Measurements from ENCODE around the gene CD48. TPM values are rescaled to one million over a fixed set of nuclear protein-coding genes. Genes with fewer than 3 reads are reported as not detected.
"Not testable (repeated sequence)": the region's sequence is repeated elsewhere in the genome, so short reads cannot be mapped to it uniquely, and the experiment has no call there.

CD48 gene
- total RNA-seq, 2 donors from 2014 or later = 0.55 to 1.1 TPM

DNA sequence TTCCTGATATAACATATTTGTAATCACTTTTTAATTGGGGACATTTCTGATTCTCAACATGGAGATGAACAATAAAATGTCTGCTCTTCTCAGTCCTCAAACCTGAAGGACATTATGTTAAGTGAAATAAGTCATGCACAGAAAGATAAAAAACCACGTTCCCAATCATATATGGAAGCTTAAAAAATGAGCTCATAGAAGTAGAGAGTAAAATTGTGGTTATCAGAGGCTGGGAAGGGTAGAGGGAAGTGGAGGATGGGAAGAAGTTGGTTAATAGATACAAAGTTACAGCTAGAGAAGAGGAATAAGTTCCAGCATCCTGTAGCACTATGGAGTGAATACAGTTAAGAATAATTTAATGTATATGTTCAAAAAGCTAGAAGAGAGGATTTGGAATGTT lies 1.5 kb upstream of the CD48 start:
- H3K27me3 Mint-ChIP-seq (ENCODE audit: insufficient read depth) = no peaks in the 10 kb centered on the region
- H3K4me3 Mint-ChIP-seq = no peak overlapping the region
- WGBS, 2 experiments (ENCODE audit: insufficient coverage in 1 of 2, insufficient read length in 1 of 2) = 95% methylated on average over 1 of the region's 1 CpG; no CpG with 5 or more reads in 1 of the 2 experiments
- Histone ChIP-seq H3K4me3 (ENCODE audit: low read length) (no peak overlapping the region), H3K9ac (ENCODE audit: extremely low read depth, low read length, poor library complexity, severe bottlenecking) (no peak overlapping the region), H3K27ac (ENCODE audit: low read depth, low read length) (no peak overlapping the region), H3K4me1 (ENCODE audit: control insufficient read depth, insufficient read depth, low read length) (no peaks in the 10 kb centered on the region), H3K9me3 (ENCODE audit: control insufficient read depth, low read length) (no peaks in the 10 kb centered on the region), H3K36me3 (ENCODE audit: control insufficient read depth, insufficient read depth, low read length) (no peaks in the 10 kb centered on the region), H3K27me3 (ENCODE audit: control insufficient read depth, insufficient read depth, low read length, poor library complexity, severe bottlenecking) (peaks cover 7% of the 10 kb centered on the region)
- H3K27ac Mint-ChIP-seq = no peak overlapping the region
- no peaks in the 10 kb centered on the region for H3K4me1 Mint-ChIP-seq
- no peaks in the 10 kb centered on the region for H3K9me3 Mint-ChIP-seq
- DNase-seq = no peak
- TF ChIP-seq, protein P1, sequence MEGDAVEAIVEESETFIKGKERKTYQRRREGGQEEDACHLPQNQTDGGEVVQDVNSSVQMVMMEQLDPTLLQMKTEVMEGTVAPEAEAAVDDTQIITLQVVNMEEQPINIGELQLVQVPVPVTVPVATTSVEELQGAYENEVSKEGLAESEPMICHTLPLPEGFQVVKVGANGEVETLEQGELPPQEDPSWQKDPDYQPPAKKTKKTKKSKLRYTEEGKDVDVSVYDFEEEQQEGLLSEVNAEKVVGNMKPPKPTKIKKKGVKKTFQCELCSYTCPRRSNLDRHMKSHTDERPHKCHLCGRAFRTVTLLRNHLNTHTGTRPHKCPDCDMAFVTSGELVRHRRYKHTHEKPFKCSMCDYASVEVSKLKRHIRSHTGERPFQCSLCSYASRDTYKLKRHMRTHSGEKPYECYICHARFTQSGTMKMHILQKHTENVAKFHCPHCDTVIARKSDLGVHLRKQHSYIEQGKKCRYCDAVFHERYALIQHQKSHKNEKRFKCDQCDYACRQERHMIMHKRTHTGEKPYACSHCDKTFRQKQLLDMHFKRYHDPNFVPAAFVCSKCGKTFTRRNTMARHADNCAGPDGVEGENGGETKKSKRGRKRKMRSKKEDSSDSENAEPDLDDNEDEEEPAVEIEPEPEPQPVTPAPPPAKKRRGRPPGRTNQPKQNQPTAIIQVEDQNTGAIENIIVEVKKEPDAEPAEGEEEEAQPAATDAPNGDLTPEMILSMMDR (conservative IDR thresholded peaks at IDR 0.05) = no peak
- no peaks in the 10 kb centered on the region for H3K36me3 Mint-ChIP-seq (ENCODE audit: low read depth)

DNA sequence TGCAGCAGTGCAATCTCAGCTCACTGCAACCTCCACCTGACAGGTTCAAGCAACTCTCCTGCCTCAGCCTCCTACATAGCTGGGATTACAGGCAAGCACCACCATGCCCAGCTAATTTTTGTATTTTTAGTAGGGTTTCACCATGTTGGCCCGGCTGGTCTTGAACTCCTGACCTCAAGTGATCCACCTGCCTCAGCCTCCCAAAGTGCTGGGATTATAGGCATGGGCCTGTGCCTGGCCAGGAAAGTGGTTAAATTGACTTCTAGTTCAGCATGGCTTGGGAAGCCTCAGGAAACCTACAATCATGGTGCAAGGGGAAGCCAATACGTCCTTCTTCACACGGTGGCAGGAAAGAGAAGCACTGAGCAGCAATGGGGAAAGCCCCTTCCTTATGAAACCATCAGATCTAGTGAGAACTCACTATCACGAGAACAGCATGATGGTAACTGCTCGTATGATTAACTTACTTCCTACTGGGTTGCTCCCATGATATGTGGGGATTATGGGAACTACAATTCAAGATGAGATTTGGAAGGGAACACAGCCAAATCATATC lies 981 bp upstream of the CD48 start:
- DNase-seq; H3K27me3 Mint-ChIP-seq (ENCODE audit: insufficient read depth); H3K9me3 Mint-ChIP-seq: not testable (repeated sequence)

DNA sequence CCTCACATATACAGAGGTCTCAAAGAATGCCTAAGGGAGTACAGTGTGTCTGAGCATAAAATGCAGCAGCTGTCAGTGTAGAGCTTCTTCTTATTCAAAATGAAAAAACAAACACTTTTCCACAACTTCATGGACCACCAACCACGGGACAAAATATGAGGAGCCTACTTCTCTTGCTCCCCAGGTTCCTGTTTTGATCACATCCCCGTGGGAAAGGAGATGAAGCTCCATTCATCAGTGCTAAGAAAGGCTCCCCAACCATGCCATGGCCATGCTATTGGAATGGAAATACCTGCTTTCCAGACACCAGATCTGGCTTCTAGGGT lies 383 bp downstream of the CD48 start:
- no peak overlapping the region for H3K27ac ChIP-seq (ENCODE audit: low read depth, low read length)
- H3K9me3 ChIP-seq (ENCODE audit: control insufficient read depth, low read length) = no peaks in the 10 kb centered on the region
- H3K9me3 Mint-ChIP-seq = no peaks in the 10 kb centered on the region
- H3K9ac ChIP-seq (ENCODE audit: extremely low read depth, low read length, poor library complexity, severe bottlenecking) = no peak overlapping the region
- whole genome bisulfite sequencing, 2 experiments (ENCODE audit: insufficient coverage in 1 of 2, insufficient read length in 1 of 2) = 94 to 95% methylated on average over 2 of the region's 2 CpGs
- no peaks in the 10 kb centered on the region for H3K27me3 Mint-ChIP-seq (ENCODE audit: insufficient read depth)
- H3K36me3 Mint-ChIP-seq (ENCODE audit: low read depth) = no peaks in the 10 kb centered on the region
- no peaks in the 10 kb centered on the region for H3K36me3 ChIP-seq (ENCODE audit: control insufficient read depth, insufficient read depth, low read length)
- H3K27ac Mint-ChIP-seq = no peak overlapping the region
- no peaks in the 10 kb centered on the region for H3K4me1 Mint-ChIP-seq
- H3K4me3 ChIP-seq (ENCODE audit: low read length) = no peak overlapping the region
- peaks cover 7% of the 10 kb centered on the region for H3K27me3 ChIP-seq (ENCODE audit: control insufficient read depth, insufficient read depth, low read length, poor library complexity, severe bottlenecking)
- H3K4me3 Mint-ChIP-seq = no peak overlapping the region
- TF ChIP-seq, protein P1 (conservative IDR thresholded peaks at IDR 0.05) = no peak
- H3K4me1 ChIP-seq (ENCODE audit: control insufficient read depth, insufficient read depth, low read length) = no peaks in the 10 kb centered on the region
- no peak for DNase-seq

More for the DNA sequence above, 981 bp upstream of the CD48 start:
- not testable (repeated sequence) for H3K36me3 Mint-ChIP-seq (ENCODE audit: low read depth); H3K4me1 Mint-ChIP-seq; H3K27ac Mint-ChIP-seq; H3K9ac ChIP-seq (ENCODE audit: extremely low read depth, low read length, poor library complexity, severe bottlenecking); H3K27ac ChIP-seq (ENCODE audit: low read depth, low read length); H3K9me3 ChIP-seq (ENCODE audit: control insufficient read depth, low read length); H3K4me3 ChIP-seq (ENCODE audit: low read length); H3K4me1 ChIP-seq (ENCODE audit: control insufficient read depth, insufficient read depth, low read length); H3K36me3 ChIP-seq (ENCODE audit: control insufficient read depth, insufficient read depth, low read length); H3K4me3 Mint-ChIP-seq; H3K27me3 ChIP-seq (ENCODE audit: control insufficient read depth, insufficient read depth, low read length, poor library complexity, severe bottlenecking)
- 91 to 92% methylated on average over 5 of the region's 5 CpGs for WGBS, 2 experiments (ENCODE audit: insufficient coverage in 1 of 2, insufficient read length in 1 of 2)

Measured in endodermal cell (in vitro differentiated cells).